H7 (cell line): ENCODE results near the gene LNX1. TPM values are rescaled to one million over a fixed set of nuclear protein-coding genes. Genes with fewer than 3 reads are reported as not detected.
A peak's percentile ranks its signal among the peaks of the same experiment; 100 is the strongest.

Experiments used
- DNase-seq: peaks from one replicate; pipeline ENCODE4 v3.0.0; 2012
- H3K27me3 ChIP-seq: 2 replicates; pipeline ENCODE4 v1.6.0; 2011; ENCODE audit warnings: mild to moderate bottlenecking, low read length; ENCODE audit not compliant: control insufficient read depth, insufficient read depth
- H3K36me3 ChIP-seq: replicated peaks from 2 replicates; pipeline ENCODE4 v1.5.1; 2011; ENCODE audit warnings: low read length; ENCODE audit not compliant: control insufficient read depth, insufficient read depth
- H3K4me3 ChIP-seq: 2 replicates; pipeline ENCODE4 v1.5.1; 2011; ENCODE audit warnings: low read depth, mild to moderate bottlenecking, control low read depth, low read length, moderate library complexity; ENCODE audit not compliant: insufficient read depth
- total RNA-seq: library from RNA; depleted of rRNA; stranded (reverse); fragments of >200 nt; shearing (Covaris generic); gene quantifications from 2 replicates; pipeline ENCODE4 v1.2.3, GENCODE V29; 2014

LNX1 gene
- total RNA-seq, 1 experiment from 2014 or later = 1.6 TPM

DNA sequence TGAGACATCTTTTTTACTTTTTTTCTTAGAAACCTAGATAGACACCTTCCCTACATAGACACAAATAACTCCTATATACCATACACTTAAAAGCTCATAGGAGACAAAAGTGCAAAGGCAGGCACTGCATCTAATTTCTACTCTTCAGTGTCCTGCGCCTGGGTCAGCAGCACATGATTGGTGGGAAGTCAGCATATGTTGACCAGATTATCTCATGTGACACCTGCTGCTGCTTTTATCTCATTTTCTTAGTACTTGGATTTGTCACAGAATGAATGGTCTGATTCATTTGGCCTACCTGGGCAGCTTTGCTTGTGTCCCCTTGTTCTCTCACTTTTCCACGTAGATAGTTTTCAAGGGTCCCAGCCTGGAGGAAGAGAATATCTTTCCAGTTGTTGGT lies 24.9 kb upstream of the LNX1 start:
- no peaks in the 10 kb centered on the region for H3K36me3 ChIP-seq
- no peaks in the 10 kb centered on the region for H3K27me3 ChIP-seq
- no peak for DNase-seq
- no peak overlapping the region for H3K4me3 ChIP-seq

- Histone ChIP-seq H3K36me3 (no peaks in the 10 kb centered on the region), H3K27me3 (no peaks in the 10 kb centered on the region), H3K4me3 (no peak overlapping the region)
- no peak for DNase-seq
Observed at GRCh38 chr4:53614591-53614990, 23.3 kb upstream of the LNX1 start.

DNA sequence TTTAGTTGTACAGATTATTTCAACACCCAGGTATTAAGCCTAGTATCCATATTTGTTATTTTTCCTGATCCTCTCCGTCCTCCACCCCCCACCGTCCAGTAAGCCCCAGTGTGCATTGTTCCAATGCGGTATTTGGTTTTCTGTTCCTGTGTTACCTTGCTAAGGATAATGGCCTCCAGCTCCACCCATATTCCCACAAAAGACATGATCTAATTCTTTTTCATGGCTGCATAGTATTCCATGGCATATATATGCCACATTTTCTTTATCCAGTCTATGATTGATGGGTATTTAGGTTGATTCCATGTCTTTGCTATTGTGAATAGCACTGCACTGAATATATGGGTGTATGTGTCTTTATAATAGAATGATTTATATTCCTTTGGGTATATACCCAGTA lies 22.1 kb upstream of the LNX1 start:
- Histone ChIP-seq H3K27me3 (no peaks in the 10 kb centered on the region), H3K4me3 (no peak overlapping the region)
- DNase-seq = no peak

GRCh38 chr4:53608649-53609048 lies 17.4 kb upstream of the LNX1 start:
- Histone ChIP-seq H3K4me3 (no peak overlapping the region), H3K27me3 (no peaks in the 10 kb centered on the region), H3K36me3 (no peaks in the 10 kb centered on the region)
- no peak for DNase-seq

More for the DNA sequence above, 22.1 kb upstream of the LNX1 start:
- H3K36me3 ChIP-seq = no peaks in the 10 kb centered on the region

- Histone ChIP-seq H3K4me3 (no peak overlapping the region), H3K36me3 (no peaks in the 10 kb centered on the region), H3K27me3 (no peaks in the 10 kb centered on the region)
- no peak for DNase-seq
Observed at GRCh38 chr4:53608242-53608641, 17.0 kb upstream of the LNX1 start.

GRCh38 chr4:53605783-53606182 lies 14.5 kb upstream of the LNX1 start:
- H3K36me3 ChIP-seq = no peaks in the 10 kb centered on the region
- no peak for DNase-seq
- H3K4me3 ChIP-seq = no peak overlapping the region
- no peaks in the 10 kb centered on the region for H3K27me3 ChIP-seq

DNA sequence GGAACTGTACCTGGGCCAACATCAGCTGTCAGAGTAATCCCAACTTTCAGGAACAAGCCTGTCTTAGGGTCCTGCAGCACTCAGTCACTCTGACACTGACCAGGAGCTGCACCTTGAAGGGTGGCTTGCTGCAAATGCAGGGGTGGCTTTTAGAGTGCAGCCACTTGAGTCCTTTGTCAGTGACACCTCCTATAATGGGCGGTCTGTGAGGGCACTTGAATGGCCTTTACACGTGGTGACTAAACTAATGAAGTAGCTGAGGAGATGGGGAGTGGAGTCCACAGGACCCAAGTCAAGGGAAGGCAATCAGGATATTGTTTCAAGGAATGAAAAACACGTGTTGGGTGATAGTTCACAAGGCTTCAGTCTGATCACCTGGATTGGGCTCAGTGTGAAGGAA lies 11.1 kb upstream of the LNX1 start:
- Histone ChIP-seq H3K27me3 (no peaks in the 10 kb centered on the region), H3K4me3 (no peak overlapping the region), H3K36me3 (no peaks in the 10 kb centered on the region)
- DNase-seq = no peak

- no peaks in the 10 kb centered on the region for H3K36me3 ChIP-seq
- no peak overlapping the region for H3K4me3 ChIP-seq
- peak; percentile 28 for DNase-seq
- H3K27me3 ChIP-seq = no peaks in the 10 kb centered on the region
Observed at GRCh38 chr4:53601251-53601764, 10.0 kb upstream of the LNX1 start.

DNA sequence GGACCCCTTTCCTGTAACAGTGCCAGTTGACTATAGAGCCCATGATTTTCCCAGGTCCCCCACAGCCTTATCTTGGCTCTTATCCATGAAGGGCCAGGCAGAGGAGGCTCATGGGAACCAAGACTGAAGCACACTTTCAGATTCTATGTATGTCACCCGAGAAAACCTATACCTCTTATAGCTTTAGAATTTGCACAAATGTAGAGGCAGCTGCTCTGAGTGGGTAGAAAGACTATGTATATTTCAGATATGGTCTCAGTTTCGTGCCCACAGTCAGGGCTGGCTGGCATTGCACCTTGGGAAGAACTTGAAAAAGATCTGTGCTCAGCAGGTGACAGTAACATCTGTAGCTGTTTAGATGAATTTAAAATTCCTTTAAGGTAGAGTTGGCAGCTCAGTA lies 8.3 kb upstream of the LNX1 start:
- no peaks in the 10 kb centered on the region for H3K36me3 ChIP-seq
- DNase-seq = no peak
- H3K4me3 ChIP-seq = no peak overlapping the region
- no peaks in the 10 kb centered on the region for H3K27me3 ChIP-seq

GRCh38 chr4:53598901-53599300 lies 7.6 kb upstream of the LNX1 start:
- H3K27me3 ChIP-seq = no peaks in the 10 kb centered on the region
- no peak for DNase-seq
- no peak overlapping the region for H3K4me3 ChIP-seq
- no peaks in the 10 kb centered on the region for H3K36me3 ChIP-seq

DNA sequence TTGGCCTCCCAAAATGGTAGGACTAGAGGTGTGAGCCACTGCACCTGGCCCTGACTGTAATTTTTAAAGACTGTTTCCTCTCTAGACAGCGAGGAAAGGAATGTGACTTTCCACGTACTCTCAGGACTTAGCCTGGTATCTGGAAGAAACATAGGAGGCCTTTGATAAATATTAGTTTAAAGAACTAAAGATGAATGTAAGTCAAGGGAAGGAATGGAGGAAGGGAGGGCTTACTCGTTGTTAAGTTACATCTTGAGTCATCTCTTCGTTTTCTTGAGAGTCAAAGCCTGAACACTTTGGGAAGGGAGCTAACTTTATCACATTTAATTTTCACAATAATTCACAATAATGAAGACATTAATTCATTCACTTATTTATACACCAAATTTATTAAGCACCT lies 7.2 kb upstream of the LNX1 start:
- no peak for DNase-seq
- Histone ChIP-seq H3K27me3 (no peaks in the 10 kb centered on the region), H3K36me3 (no peaks in the 10 kb centered on the region), H3K4me3 (no peak overlapping the region)

DNA sequence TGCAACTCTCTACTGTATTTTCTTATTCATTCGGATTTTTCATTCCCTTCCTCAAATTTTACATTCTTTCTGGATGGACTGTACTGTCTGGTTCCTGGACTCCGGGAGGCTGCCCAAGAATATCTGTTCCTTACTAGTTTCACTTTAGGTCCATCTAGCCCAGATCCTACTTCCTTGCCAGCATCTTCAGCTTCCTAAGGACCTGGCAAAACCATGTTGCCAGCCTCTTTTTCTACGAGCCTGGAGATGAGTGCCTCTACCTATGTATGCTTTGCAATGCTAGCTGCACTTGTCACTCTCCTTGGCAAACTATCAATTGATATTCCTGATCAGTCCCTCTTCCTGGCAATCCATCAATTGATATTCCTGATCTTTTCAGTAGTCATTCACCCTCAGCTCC lies 5.6 kb upstream of the LNX1 start:
- Histone ChIP-seq H3K27me3 (no peaks in the 10 kb centered on the region), H3K4me3 (no peak overlapping the region), H3K36me3 (no peaks in the 10 kb centered on the region)
- no peak for DNase-seq

- no peak for DNase-seq
- no peak overlapping the region for H3K4me3 ChIP-seq
- H3K27me3 ChIP-seq = no peaks in the 10 kb centered on the region
- H3K36me3 ChIP-seq = no peaks in the 10 kb centered on the region
Observed at GRCh38 chr4:53595834-53596233, 4.5 kb upstream of the LNX1 start.

GRCh38 chr4:53595204-53595603 lies 3.9 kb upstream of the LNX1 start:
- no peak for DNase-seq
- Histone ChIP-seq H3K4me3 (no peak overlapping the region), H3K36me3 (no peaks in the 10 kb centered on the region), H3K27me3 (no peaks in the 10 kb centered on the region; the same call in 1 of the 2 replicates)

DNA sequence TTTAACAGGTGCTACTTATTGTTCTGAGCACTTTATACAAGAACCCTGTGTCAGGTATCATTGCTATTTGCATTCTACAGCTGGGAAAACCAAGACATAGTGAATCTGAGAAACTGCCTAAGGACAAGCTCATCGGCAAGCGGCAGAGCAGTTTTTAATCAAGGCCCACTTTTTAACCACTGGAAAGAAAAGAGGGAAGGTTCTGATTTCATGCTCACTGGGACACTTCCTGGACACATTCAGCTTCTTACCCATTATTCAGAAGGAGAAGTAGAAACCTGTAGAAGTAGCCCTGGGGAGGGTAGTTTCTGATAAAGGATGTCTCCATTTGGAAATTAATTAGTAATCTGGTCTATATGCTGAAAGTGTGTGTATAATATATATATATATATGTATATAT lies 2.5 kb upstream of the LNX1 start:
- Histone ChIP-seq H3K4me3 (no peak overlapping the region), H3K27me3 (no peaks in the 10 kb centered on the region; the same call in 1 of the 2 replicates), H3K36me3 (no peaks in the 10 kb centered on the region)
- DNase-seq = no peak
